GM18858 (cell line): ENCODE measurements around the gene TGM6.
"Not testable (repeated sequence)": the region's sequence is repeated elsewhere in the genome, so short reads cannot be mapped to it uniquely, and the experiment has no call there.

Experiments used
- ATAC-seq: cut with Tn5 transposase; IDR thresholded peaks from one replicate; pipeline ENCODE4 v1.9.1; 2021; ENCODE audit not compliant: unreplicated experiment

TGM6 gene

DNA sequence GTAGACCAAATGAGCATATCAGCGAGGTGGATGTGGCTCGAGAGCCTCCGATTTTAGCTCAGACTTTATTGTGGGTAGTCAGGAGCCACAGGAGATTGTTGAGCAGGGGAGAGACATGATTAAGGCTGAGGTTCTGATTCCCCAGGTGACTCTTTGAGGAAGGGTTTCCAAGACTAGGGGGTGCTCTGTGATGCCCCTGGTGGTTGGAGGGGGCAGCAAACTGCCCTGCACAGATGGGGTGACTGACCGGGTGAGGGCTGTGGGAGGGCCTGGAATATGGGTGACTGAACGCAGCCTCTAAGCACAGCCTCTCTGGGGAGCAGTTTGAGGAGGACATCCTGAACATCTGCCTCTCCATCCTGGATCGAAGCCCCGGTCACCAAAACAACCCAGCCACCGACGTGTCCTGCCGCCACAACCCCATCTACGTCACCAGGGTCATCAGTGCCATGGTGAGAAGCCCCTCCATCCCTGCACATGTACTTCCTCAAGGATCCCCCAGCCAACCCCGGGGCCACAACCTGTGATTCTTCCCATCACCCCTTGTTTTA lies 17.0 kb downstream of the TGM6 start:
- no peak for ATAC-seq

- no peak for ATAC-seq
Observed at GRCh38 chr20:2398449-2398848, 17.7 kb downstream of the TGM6 start.

DNA sequence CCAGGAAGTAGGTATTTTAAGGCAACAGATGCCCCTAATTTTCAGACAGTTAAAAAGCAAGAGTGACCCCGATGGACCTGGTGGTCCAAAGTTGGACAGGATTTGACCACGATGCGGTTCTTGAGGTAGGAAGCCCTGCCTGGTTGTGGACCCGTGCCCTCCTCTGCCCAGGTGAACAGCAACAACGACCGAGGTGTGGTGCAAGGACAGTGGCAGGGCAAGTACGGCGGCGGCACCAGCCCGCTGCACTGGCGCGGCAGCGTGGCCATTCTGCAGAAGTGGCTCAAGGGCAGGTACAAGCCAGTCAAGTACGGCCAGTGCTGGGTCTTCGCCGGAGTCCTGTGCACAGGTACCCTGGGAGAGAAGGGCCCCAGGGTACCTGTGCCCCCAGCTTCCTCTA lies 18.7 kb downstream of the TGM6 start:
- ATAC-seq = no peak

GRCh38 chr20:2400290-2400689 lies 19.6 kb downstream of the TGM6 start:
- no peak for ATAC-seq

DNA sequence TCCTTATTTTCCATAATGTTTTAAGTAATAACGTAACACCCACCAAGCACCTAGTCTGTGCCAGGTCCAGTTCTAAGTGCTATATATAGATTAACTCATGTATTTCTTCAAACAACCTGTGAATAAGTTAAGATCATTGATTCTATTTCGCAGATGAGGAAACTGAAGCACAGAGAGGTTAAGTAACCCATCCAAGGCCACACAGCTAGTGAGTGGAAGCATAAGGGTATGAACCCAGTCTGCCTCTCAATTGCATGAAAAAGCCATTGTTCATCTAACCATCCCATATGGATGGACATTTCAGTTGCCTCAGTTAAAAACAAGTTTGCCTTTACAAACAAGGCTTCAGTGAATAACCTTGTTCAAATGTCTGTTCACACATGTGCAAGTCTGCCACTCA lies 20.8 kb downstream of the TGM6 start:
- ATAC-seq = no peak

DNA sequence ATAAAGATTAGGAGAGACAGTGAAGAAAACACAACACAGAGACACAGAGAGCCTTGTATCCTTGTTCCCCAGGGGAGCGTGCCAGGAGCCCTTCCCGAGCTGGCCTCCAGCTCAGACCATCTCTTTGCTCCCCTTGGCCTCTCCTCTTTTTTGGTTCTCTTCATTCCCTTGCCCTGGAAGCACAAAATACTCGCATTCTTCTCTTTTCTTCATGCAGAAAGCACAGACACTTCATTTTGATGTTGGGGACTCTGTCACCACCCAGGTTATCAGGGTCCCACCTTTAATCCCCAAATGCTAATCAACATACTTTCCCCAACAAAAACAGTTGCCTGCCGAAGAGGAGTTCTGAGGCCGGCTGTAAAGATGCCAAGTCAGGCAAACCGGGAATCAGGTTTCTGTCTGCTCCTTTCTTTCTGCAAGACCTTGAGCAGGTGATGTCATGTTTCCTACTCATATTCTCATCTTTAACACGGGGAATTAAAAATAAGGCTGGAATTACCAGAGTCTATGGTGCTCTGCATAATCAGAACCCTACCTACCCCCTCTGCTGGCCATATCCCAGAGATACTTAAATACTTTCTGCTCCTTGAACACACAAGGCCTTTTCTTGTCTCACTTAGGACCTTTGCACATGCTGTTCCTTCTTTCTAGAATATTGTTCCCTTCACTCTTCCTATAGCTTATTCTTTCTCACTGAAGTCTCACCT lies 21.7 kb downstream of the TGM6 start:
- no peak for ATAC-seq

- ATAC-seq = no peak
Observed at GRCh38 chr20:2403291-2404052, 22.8 kb downstream of the TGM6 start.

GRCh38 chr20:2405693-2406065 lies 25.0 kb downstream of the TGM6 start:
- ATAC-seq = no peak

DNA sequence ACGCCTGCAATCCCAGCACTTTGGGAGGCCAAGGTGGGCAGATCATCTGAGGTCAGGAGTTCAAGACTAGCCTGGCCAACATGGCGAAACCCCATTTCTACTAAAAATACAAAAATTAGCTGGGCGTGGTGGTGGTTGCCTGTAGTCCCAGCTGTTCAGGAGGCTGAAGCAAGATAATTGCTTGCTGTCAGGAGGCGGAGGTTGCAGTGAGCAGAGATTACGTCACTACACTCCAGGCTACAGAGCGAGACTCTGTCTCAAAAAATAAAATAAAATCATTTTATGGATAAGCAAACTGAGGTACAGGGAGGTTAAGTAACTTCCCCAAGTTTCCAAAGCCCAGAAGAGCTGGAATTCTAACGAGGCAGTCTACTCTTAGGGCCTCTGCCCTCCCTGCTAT lies 26.7 kb downstream of the TGM6 start:
- ATAC-seq = not testable (repeated sequence)

DNA sequence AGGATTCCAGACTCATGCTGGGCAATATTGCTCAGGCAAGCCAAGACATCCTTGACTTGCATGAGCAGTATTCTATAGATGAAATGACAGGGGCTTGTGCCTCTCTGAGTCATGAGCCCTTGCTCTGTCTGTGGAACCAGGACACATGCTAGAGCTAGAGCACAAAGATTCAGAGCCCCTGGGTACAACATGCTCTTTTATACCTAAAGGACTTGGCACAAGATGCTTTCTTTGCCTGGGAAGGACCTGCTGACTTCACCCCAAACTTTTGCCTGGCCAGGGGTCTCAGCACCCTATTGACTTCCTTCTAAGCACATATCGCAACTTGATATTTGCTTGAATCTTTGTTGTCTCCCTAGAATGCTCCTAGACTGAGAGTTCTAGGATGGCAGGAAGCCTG lies 27.4 kb downstream of the TGM6 start:
- ATAC-seq = no peak

- ATAC-seq = no peak
Observed at GRCh38 chr20:2416541-2417212, 36.0 kb downstream of the TGM6 start.

- no peak for ATAC-seq
Observed at GRCh38 chr20:2417213-2417541, 36.5 kb downstream of the TGM6 start.

GRCh38 chr20:2418388-2418787 lies 37.7 kb downstream of the TGM6 start:
- no peak for ATAC-seq

- ATAC-seq = no peak
Observed at GRCh38 chr20:2420510-2420909, 39.8 kb downstream of the TGM6 start.

DNA sequence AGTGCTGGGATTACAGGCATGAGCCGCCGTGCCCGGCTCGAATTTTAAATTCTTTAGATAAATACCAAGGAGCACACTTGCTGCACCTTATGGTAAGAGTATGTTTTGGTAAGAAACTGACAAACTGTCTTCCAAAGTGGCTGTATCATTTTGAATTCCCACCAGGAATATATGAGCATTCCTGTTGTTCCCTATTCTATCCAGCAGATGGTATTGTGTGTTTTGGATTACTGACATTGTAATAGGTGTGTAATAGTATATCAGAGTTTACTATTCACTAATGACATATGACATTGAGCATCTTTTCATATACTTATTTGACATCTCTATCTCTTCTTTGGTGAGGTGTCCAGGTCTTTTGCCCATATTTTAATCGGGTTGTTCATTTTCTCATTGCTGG lies 40.5 kb downstream of the TGM6 start:
- no peak for ATAC-seq

DNA sequence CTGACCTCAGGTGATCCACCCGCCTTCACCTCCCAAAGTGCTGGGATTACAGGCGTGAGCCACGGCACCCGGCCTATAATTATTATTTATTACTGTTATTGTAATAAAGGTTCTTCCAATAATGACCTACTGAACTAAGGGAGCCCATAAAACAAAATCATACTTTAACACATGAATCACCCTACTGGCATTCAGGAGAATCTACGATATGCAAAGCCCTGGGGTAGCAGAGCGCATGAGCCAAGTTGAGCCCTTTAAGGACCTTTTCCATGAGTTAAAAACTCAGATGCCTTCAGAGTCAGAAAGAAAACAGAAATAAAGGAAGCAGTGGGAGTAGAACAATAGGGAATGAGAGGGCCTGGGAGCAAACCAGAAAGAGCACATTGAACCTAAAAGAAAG lies 48.4 kb downstream of the TGM6 start:
- no peak for ATAC-seq

DNA sequence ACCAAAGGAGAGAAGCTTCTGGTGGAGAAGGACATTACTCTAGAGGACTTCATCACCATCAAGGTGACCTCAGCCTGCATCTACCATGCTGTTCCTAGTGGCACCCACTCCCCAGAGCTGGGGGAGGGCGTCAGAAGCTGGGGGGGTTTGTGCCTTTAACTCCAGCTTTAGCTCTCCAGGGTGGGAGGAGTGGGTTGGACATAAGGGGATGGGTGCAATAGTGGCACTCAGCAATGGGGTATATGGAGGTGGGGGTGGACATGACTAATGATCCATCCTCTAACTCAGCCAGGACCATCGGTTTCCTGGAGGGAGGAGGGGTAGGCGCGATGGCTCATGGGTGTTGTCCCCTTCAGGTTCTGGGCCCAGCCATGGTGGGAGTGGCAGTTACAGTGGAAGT lies 49.8 kb downstream of the TGM6 start:
- ATAC-seq = no peak

DNA sequence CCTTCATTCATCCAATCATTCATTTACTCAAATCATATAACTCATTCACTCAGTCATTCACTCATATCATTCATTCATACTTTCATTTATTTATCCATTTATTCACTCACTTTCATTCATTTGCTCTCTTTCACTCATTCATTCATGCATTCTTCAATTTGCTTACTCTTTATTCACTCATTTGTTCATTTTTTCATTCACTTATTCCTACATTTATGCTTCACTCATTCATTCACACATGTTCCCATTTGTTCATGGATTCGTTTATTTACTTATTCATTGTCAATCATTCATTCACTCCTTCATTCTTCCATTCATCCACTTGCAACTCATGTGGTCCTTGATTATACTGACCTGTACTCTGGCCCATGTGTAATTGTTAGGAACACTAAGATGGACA lies 50.5 kb downstream of the TGM6 start:
- no peak for ATAC-seq

DNA sequence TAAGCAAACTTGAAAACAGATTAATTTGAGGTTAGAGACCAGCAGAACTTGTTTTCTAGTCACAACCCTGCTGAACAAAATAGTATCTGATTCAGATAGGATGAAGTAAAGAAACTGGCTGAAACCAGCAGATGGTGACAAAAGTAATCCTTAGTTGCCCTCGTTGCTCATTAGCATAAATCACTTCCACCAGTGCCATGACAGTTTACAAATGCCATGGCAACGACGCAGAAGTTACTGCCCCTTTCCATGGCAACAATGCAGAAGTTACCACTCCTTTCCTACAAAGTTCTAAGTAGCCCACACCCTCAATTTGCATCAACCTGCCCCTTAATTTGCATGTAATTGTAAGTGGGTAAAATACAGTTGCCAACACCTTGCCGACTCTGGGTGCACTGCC lies 66.1 kb downstream of the TGM6 start:
- no peak for ATAC-seq

- no peak for ATAC-seq
Observed at GRCh38 chr20:2449386-2449785, 68.7 kb downstream of the TGM6 start.

DNA sequence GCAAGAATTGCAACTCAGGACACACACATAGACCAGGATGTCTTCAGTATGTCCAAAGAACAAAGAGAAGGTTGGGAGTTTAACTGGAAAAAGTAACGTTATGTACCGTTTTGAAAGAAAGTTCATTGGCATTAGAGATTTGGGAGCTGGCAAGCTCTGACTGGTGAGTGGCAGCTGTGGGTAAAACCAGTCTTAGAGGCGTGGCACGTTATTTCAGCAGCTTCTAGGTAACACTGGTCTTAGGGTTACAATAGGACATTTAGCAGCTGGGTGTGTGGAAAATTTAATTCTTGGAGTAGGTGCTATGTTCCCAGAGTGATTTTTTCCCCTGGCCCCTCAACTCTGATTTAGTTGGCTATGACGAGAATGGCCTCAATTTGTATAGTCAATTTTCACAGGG lies 70.7 kb downstream of the TGM6 start:
- ATAC-seq = no peak
